CD4-positive, alpha-beta T cell treated with Interferon gamma for 1 hour (primary cell): ENCODE data around the gene PIP4K2A.
A peak's percentile ranks its signal among the peaks of the same experiment; 100 is the strongest.
"Not testable (repeated sequence)": the region's sequence is repeated elsewhere in the genome, so short reads cannot be mapped to it uniquely, and the experiment has no call there.

Experiments used
- DNase-seq: peaks from one replicate; pipeline ENCODE4 v3.0.0-alpha.2; 2020

The PIP4K2A gene

DNA sequence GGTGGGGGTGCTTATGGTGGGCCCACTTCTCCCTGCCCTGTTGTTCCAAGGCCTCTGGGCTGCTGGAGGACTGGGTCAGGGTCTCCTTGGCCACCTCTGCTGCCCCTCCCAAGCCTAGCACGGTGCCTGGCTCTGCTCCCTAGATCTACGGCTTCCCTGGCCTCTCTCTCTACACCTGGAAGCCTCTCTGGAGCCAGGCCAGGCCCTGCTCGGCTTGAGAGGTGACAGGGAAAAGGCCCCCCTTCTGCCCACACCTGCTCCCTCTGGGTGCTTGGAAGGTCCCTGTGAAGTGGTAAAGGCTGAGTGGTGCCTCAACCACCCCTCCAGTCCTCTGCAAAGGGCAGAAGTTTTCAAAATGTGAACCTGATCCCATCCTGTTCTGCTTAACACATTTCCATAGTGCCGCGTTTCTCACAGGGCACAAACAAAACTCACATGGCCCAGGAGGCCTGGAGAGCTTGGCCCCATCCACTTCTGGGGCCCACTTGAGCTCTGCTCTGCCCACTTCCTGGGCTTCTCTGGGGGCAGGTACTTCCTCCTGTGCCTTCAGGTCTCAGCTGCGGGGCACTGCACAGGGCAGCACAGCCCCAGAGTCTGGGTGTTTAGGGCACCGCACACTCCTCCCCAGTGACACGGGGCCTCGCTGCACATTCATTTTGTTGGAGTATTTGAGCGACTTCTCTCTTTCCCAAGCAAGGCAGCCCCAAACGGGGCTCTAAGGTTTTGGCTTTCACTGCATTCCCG is 169.9 kb downstream of the PIP4K2A start:
- no peak for DNase-seq

DNA sequence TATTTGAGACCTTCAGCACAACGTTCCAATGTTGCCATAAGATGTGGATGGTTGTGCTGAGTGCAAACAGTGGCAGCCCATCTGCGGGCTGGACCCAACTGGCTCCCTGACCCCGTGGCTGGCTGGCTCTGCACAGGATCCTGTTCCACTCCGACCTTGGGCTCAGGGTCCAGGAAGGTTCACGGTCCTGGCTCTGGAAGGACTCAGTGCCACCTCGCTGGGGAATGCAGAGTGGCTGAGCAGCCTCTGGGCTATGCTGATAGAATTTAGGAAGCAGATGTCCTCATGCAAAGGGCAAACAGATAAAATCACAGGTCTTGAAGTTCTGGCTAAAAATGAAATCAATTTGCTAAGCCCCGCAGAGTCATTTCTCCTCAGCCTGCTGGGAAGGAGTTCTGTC is 171.6 kb downstream of the PIP4K2A start:
- DNase-seq: no peak

DNA sequence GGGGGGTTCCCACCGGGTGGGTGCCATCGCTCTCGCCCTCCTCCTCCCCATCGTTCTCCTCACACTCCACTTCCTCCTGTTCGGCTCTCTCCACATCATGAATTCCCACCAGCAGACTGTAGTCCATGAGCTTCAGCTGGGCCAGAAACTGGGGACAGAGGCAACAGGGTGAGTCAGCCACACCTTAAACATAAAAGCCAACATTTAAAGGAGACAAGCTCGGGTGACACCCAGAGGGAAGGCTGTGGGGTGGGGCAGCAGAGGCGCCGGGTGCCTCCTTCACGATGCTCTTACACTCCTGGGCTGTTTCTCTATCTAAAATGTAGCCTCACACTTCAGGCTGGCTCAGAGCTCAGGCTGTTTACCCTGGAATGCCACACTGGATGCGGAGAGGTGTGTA is 172.5 kb downstream of the PIP4K2A start:
- no peak for DNase-seq

DNA sequence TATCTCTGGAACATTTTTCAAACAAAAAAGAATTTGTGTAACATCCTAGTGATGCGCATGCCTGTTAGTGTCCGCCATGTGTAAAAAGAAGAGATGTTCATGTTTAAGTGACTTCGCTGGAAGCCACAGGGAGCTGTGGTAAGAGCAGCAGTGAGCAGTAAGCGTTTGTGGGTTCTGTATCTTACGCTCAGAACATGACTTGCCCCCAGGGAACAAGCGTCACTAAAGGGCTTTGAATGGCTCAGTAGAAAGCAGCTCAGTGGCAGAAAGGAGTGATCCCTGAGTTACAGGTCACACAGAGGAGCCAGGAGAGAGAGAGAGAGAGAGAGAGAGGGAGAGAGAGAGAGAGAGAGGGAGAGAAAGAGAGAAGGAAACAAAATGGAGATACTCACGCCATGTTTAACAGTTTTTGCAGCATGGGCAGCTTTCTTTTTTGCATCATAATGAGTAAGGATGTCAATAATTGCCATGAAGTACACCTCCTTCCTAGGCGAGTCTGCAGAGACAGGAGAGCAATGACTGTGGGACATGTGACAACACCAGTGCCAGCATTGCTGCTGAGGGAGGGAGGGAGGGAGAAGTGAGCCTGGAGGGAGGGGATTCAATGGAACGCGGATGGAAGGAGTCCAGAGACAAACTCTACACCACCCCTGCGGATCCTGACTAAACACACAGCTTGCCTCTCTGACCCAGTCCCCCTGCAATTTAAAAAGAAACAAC is 174.6 kb downstream of the PIP4K2A start:
- DNase-seq: no peak

DNA sequence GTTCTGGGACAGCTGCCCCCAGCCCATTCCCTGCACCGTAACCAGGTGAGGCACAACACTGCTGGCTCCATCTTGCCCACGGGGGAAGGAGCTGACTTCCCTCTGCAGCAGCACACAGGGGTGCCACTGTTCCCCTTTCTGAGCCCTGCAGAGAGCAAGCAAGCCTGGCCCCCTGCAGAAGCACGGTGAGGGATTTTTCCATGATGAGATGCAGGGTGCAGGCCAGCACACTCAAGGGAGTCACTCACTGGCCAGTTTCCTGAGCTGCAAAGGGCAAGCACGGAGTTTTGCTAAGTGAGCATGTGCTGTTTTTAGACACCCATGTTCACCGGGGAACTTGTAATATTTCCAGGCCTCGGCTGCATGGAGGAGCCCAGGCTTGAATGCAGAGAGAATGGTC is 176.6 kb downstream of the PIP4K2A start:
- no peak for DNase-seq

DNA sequence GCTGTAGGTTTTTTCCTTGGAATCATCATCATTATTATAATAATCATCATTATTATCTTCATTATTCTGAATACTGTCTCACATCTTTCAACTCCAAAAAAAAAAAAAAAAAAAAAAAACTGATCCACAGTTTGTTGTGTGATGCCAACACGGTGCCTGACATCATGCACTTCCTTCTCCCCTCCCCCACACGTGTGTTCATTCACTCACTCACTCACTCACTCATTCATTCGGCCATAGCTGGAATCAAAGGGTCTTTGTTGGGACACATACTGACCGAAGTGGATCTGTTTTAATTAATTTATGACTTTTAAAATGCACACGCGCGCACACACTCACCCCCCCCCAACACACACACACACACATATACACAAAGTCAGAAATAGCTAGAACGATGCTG is 177.8 kb downstream of the PIP4K2A start:
- no peak for DNase-seq

DNA sequence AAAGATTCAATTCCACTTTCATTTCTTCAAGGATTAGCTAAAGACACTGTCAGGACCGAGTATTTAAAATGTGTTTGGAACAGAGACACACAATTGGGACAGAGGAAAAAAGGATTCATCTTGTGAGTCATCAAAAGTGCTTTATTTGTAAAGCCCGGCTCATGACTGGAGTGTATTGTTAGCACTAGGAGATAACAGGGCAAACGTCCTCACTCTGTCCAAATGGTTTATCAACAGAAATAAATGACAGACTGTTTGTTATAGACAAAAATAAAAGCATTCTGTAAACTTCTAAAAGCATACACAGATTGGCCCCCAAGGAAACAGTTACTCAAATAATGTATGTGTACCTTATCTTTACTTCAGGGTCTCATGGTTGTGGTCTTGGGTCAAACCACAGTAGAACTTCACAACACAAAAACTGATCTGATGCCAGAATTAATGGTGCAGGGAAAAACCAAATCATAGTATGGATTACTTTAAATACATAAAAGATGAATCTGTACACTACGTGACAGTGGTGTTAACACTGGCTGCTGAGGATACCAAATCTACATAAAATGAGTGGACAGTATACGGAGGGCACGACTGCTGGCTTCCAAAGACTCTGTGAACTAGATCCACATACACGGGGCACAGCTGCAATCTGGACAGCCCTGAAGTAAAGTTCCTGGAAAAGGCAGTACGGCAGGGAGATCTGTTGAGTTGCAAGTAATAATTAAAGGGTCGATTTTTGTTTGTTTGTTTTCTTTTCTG is 179.4 kb downstream of the PIP4K2A start:
- no peak for DNase-seq

DNA sequence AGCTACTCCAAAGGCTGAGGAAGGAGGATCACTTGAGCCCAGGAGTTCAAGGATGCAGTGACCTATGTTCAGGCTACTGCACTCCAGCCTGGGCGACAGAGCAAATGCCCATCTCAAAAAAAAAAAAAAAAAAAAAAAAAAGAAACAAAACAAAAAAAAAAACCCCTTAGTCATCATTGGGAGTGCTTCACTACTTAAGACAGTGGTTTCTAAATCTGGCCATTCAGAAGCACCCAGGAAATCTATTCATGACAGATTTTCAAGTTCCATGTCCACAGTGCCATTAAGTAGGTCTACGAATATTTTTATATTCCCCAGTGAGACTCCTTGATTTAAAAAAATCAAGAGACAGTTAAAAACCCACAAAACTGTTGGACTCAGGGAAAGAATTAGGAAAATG is 182.9 kb downstream of the PIP4K2A start:
- no peak for DNase-seq

DNA sequence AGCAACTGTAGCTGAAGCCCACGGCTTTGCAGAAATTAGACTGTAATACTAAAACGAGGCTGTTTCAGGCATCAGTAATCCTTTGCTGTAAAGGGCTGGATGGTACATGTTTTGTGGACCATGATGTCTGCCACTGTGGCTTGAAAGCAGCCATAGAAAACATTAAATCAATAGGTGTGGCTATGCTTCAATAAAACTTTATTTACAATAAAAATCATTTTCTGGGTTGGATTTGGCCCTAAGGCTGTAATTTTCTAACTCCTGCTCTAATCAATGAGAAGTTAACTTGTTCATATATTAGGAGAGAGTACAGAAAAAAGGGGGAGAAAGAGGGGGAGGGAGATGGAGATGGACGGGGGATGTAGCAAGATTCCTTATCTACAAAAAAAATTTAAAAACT is 183.4 kb downstream of the PIP4K2A start:
- DNase-seq: no peak

DNA sequence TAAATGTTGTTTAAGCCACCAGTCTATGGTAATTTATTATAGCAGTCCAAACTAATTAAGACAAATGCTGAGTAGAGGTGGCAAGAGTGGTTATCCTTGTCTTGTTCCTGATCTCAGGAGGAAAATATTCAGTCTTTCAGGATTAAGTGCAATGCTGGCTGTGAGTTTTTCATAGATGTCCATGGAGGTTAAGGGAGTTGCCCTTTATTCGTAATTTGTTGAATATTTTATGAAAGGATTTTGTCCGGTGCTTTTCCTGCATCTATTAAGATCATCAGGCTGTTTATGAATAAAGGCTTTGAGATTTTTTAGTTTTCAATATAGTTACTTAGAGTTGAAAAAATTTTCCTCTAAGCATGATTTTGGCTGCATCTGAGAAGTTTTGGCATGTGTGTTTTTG is 186.9 kb downstream of the PIP4K2A start:
- no peak for DNase-seq

DNA sequence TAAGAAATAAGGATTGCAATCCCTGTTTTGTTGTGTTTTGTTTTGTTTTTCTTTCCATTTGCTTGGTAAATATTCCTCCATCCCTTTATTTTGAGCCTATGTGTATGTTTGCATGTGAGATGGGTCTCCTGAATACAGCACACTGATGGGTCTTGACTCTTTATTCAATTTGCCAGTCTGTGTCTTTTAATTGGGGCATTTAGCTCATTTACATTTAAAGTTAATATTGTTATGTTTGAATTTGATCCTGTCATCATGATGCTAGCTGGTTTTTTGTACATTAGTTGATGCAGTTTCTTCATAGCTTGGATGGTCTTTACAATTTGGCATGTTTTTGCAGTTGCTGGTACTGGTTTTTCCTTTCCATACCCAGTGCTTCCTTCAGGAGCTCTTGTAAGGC is 190.0 kb downstream of the PIP4K2A start:
- not testable (repeated sequence) for DNase-seq

DNA sequence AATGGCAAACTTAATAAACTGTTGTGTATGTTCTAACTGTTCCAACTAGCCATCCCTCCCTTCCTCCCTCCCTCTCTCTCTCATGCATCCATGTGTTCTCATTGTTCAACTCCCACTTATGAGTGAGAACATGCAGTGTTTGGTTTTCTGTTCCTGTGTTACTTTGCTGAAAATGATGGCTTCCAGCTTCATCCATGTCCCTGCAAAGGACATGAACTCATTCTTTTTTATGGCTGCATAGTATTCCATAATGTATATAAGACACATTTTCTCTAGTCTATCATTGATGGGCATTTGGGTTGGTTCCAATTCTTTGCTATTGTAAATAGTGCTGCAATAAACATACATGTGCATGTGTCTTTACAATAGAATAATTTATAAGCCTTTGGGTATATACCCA is 193.7 kb downstream of the PIP4K2A start:
- DNase-seq: not testable (repeated sequence)

DNA sequence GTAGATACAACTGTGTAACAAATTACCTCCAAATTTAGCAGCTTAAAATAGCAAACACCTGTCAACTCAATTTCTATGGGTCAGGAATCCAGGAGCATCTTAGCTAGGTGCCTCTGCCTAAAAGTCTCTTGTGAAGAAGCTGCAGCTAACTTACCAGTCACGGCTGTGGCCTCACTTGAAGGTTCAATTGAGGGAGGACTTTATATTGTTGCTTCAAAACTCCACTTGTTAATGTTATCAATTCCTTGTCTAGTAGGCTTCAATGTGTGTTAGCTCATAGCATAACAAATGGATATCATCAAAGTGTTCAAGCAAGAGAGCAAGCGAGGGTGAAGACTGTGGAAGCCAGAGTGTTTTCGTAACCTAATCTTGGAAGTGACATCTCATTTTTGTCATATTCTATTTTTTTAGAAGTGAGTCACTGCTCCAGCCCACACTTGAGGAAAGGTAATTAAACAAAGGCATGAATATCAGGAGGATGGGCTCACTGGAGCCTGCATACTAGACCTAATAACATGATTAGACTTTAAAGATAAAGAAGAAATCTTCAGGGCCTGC is 196.1 kb downstream of the PIP4K2A start:
- no peak for DNase-seq

DNA sequence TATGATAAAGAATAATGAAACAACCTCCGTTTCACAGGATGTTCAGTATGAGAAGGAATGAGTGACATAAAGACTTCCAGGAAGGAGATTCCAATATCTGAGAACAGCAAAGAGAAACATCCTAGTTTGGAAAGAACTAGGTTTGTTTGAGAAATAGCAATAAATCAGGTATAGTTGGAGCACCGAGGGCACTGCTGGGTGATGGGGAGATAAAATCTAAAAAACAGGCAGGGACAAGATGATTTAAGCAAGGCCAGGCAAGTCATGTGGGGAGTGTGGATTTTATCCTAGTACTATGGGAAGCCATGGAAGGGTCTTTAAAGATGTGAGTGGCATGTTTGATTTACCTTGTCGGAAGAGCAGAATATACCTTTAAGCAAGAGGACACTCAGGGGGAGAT is 199.4 kb downstream of the PIP4K2A start:
- no peak for DNase-seq

DNA sequence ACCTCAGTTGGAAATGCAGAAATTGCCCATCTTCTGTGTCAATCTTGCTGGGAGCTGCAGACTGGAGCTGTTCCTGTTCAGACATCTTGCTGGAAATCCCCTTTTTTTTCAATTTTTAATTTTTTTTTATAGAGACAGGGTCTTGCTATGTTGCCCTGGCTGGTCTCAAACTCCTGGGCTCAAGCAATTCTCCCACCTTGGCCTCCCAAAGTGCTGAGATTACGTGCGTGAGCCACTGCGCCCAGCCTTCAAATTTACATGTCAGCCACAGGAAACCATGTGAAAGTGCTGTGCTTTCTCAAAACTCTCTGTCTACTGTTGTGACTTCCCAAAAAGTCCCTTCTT is 200.0 kb downstream of the PIP4K2A start:
- DNase-seq: not testable (repeated sequence)

DNA sequence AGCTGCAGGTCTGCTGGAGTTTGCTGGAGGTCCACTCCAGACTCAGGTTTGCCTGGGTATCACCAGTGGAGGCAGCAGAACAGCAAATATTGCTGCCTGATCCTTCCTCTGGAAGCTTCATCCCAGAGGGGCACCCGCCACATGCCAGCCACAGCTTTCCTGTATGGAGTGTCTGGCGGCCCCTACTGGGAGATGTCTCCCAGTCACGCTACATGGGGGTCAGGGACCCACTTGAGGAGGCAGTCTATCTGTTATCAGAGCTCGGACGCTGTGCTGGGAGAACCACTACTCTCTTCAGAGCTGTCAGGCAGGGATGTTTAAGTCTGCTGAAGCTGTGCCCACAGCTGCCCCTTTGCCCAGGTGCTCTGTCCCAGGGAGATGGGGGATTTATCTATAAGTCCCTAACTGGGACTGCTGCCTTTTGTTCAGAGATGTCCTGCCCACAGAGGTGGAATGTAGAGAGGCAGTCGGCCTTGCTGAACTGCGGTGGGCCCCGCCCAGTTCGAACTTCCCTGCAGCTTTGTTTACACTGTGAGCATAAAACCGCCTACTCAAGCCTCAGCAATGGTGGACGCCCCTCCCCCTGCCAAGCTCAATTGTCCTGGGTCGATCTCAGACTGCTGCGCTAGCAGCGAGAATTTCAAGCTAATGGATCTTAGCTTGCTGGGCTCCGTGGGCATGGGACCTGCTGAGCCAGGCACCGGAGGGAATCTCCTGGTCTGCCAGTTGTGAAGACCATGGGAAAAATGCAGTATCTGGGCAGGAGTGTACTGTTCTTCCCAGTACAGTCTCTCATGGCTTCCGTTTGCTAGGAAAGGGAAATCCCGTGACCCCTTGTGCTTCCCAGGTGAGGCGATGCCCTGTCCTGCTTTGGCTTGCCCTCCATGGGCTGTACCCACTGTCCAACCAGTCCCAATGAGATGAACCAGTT is 200.6 kb downstream of the PIP4K2A start:
- not testable (repeated sequence) for DNase-seq

DNA sequence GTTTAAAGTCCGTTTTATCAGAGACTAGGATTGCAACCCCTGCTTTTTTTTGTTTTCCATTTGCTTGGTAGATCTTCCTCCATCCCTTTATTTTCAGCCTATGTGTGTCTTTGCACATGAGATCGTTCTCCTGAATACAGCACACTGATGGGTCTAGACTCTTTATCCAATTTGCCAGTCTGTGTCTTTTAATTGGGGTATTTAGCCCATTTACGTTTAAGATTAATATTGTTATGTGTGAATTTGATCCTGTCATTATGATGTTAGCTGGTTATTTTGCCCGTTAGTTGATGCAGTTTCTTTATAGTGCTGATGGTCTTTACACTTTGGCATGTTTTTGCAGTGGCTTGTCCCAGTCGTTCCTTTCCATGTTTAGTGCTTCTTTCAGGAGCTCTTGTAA is 202.4 kb downstream of the PIP4K2A start:
- DNase-seq: not testable (repeated sequence)

DNA sequence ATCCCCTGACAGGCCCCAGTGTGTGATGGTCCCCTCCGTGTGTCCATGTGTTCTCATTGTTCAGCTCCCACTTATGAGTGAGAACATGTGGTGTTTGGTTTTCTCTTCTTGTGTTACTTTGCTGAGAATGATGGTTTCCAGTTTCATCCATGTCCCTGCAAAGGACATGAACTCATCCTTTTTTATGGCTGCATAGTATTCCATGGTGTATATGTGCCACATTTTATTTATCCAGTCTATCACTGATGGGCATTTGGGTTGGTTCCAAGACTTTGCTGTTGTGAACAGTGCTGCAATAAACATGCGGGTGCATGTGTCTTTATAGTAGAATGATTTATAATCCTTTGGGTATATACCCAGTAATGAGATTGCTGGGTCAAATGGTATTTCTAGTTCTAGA is 206.2 kb downstream of the PIP4K2A start:
- not testable (repeated sequence) for DNase-seq

DNA sequence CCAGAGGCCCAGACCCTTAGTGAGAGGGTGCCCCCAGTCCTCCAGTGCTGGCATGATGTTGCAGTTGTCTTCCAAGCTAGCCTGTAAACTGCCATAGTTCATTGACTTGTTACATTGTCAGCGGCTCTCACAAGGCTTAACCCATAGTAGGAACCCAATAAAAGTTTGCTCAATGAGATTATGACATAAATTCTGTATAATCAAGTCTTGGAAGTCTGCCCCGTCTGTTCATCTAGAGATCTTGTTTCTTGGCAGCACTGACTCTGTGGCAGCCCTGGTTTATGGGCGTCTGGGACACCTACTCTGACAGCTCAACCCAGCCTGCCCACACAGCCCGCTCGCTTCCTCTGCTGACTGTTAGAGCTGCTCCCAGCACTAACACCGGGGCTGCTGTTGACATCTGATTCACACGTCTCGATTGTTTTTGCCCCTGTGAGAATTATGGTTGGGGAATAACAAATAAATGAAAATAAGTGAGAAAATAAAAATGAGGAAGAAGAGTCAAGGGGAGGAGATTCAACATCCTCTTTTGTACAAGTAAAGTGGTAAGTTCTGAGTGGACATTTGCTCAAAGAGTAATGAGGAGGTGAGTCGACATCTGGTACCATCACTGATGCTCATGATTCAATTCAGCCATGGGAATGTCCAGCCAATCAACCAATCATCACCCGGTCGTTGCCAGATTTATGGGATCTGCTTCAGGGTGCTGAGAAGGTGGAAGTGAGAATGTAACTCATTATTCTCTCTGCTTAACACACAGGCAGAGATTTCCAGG is 208.3 kb downstream of the PIP4K2A start:
- DNase-seq: peak; percentile 58

DNA sequence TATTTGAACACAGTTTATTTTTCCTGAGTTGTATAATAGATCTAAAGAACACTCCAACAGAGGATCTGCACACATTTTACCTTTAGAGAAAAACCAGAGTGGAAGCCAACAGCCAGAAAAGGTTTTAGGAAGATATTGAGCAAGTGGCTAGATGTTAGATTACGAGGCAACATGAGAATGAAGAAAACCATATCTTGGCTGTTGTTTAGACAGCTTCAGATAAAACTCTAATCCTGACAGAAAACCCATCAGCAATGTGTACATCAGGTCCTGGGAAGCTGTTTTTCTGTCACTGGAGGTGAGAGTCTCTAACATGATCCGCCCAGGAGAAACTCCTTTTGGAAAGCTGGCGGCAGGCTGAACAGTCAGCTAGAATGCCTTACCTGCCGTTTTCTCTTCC is 209.6 kb downstream of the PIP4K2A start:
- DNase-seq: no peak

DNA sequence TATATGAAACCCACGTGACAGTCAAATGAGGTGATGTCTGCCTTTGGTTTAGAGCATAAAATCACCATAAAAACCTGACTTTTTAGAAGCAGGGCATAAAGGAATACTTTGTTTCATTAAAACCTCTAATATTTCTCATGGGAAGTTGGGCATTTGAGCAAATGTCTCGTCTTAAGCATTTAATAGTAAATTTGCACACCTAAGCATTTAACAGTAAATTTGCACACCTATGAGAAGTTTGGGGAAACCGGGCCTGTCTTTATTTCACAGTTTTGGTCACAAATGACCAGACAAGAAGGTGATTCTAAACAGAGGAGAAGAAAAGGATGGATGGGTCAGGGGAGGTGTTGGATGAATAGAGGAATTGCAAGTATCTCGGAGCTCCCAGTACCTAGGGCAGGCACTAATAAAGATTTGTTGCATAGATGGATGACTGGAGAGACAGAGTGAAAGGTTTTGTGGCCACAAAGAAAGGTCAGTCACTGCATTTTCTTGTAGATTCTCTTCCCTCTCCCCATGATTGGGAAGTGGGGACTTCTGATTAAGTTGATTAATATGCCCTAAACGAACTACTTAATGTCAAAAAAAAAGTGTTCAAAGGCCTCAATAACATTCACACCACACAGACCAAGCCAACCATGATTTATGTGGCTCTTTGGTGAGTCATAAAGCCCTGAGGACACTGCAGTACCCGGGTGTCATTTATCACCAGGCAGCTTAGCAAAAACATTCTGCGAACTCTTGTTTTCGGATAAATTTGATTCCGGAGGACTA is 210.9 kb downstream of the PIP4K2A start:
- no peak for DNase-seq
